Renal cortex interstitium (tissue), 11 donors: ENCODE measurements around the gene GNAT1. TPM values are rescaled to one million over a fixed set of nuclear protein-coding genes. Genes with fewer than 3 reads are reported as not detected.

Source experiments
- DNase-seq, 11 donors: peaks; one replicate each; pipeline ENCODE4 v3.0.0-alpha.2; 2013; ENCODE audit warnings: low read depth in 9 of 11, low spot score in 4 of 11; ENCODE audit errors: extremely low read depth in 1 of 11
- polyA plus RNA-seq, 3 donors: library from polyadenylated mRNA; unstranded; fragments of 120-200 nt; gene quantifications; one replicate each; pipeline ENCODE4 v1.2.1, GENCODE V29; 2013; ENCODE audit not compliant: insufficient read length in 3 of 3

Gene GNAT1
- polyA plus RNA-seq, 3 donors, result not detected

DNA sequence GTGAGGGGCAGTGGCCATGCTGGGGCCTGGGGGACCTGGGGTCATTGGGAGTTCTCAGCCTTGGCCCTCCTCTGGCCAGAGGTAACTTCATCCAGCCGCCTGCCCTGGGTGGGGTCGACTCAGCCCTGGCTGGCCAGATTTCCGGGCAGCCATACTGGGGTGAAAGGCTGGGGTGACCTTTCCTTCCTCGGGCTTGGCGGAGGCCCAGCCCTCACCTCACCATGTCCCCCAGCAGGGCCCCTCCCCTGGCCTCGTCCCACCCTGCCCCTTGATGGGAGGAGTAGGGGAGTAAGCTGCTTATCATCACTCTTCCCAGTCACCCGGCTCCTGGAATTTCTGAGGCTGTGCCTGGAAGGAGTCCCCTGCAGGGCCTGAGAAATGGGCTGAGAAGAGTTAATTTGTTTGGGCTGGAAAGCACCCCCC is 30.8 kb upstream of the GNAT1 start:
- no peak for DNase-seq

DNA sequence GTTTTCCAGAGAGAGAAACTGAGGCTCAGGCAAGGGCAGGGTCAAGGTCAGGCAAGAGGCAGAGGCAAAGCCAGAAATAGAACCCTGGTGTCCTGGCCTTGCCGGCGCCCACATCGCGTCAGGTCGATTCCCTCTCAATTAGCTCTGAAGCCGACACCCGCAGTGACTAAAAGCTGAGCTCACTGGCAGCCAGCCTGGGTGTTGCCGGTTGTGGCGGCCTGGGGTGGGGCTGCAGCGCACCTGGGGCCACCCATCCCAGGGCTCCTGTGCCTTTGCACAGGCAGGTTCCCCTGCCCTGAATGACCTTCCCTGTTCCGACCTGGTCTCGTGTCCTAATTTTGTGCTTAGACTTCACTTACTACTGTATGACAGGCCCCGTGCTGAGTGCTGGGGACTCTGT is 30.1 kb upstream of the GNAT1 start:
- no peak for DNase-seq

DNA sequence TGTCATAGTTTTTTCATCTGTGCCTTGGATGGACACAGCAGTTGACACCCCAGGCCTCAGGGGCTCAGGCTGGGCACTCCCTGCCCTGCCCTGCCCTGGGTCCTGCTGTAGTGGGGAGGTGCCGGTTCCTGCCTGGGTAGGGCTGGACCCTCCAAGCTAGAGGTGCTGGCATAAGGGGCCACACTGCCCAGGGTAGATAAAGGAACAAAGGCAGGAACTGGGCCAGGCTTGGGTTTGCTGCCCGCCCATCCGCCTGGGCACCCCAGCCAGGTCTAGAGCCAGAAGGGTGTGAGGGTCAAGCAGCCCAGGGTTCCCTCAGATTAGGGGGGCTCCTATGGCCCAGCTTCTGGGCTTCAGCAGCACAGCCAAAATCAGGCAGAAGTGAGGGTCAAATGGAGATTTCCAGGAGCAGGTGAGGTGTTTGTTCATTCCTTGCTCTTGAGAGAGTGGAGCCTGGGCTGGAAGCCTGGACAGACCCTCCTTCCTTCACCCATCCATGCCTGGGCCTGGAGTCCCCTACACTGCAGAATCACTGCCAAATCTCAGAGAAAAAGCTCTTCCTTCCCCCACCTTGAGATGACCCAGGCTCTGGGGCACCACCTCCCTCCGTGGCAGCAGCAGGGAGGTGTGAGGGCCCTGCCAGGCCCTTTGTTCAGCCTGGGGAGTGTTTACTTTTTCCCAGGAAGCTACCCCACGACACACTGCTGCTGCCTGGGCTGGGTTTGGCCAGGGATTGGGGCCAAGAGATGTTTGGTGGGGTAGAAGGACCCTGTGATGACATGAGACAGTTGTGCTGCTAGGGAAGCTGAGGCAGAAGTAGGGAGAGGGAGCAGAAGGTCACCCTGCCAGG is 29.2 kb upstream of the GNAT1 start:
- DNase-seq, result no peak

DNA sequence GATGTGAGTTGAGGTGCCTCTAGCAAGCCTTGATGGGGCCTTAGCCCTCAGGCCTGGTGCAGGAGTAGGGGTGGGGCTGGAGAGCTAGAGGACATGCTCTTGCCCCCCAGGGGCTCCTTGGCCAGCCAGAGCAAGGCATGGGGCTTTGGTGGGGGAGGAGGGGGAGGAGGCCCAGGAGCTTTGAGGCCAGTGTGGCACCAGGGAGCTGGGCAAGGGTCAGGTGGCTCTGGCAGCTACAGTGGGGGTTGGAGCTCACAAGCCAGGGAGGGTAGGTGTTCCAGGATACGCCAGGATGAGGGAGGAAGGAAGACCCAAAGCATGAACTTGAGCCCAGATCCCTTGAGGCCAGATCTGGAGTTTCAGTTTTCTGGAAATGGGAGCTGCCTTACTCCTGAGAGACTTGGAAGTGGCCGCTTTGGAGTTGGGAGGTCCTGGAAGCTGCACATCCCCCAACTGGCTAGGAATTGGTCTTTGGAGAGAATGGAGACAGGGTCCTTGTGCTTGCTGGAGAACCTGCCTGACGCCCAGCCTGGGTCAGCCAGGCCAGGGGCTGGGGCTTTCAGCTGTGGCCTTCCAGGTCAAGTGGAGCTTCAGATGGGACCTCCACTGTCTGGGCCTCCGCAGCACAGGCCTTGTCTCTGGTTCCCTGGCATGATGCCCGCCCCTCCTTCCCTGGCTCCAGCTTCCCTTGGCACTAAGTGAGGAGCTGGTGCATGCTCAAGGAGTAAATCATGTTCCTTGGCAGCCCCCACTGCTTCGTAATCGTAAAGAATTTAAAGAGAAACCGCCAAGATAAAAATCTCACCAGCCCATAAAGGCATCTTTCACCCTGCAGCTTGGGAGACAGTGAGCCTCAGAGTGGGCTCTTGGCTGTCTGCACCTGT is 27.6 kb upstream of the GNAT1 start:
- no peak for DNase-seq

DNA sequence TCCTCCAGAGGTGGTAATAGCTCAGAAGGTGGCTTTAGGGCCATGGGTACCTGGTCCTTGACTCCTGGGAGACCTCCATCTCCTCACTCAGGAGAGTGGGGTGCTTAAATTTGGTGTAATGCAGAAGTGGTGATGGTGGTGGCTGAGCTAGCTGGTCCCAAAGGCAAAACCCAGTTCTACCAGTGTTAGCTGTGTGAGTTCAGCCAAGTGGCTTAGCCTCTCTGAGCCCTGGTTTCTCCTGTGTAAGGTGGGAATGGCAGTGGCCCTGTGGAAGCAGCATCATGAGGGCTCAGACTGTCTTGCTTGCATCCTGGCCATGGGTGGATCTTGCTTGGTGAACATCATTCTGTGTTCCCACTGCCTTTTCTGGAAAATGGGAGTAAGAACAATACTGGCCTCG is 26.9 kb upstream of the GNAT1 start:
- DNase-seq, result no peak

DNA sequence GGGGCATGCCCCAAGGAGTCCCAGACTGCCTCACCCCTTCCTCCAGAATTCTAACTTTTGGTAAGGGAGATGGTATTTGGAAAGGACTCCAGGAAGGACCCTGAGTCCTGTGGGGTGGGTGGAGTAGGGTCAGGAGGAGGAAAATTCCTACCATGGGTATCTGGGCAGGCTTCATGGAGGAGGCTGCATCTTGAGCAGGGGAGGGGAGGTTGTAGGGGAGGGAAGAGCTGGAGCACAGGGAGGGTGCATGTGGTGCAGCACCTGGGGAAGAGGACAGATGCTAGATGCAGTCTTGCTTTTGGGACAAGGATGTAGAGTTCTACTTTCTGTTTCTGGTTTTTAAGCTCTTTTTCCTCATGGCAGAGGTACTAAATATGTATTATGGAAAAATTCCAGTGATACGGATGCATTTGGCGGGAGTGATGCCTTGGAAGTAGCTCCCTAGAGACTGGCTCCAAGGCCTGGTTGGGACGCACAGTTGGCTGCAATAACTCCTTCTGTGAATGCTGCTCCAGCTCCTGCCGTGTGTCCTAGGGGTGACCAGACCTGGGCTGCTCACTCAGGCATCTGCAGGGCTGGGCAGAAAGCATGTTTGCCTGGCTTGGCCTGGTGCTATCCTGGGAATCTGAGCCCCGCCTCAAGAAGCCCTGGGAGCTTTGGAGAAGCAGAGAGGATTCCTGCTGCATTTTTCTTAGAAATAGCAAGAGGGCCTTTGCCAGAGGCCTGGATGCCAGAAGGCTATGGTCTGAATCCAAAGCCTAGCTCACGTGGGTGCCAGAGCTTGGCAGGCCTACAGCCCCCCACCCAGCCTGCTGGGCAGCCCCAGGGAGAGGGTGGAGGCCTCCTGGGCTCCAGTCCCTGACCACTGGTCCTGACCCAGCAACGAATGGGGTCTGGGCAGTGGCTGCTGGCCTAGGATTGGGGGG is 26.2 kb upstream of the GNAT1 start:
- no peak for DNase-seq

DNA sequence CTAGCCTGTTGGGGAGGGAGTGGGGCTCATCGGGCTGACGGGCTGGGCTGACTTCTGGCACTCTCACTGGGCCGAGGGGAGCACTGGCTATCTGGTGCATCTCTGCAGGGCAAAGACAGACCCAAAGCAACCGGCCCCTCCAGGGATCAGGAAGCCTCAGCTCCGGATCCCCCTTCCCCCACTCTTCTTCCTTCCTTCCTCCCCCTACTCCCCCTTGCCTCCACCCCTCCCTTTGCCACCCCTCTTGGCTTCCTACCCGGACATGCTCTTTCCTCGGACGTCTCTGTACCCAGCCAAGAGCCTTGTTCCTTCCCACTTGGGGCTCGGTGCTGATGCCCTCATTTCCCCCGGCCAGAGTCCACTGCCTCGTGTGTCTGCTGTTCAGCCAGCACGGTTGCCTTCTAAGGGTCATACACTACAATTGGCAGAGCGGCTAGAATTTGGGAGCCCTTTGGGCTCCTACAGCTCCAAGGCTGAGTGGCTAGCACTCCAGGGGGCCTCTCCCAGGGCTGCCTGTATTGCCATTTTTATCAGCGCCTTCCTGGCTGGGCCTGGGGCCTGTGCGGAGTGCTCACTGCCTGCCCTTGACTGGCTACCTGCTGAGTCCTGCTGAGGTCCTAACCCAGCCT is 25.4 kb upstream of the GNAT1 start:
- no peak for DNase-seq

DNA sequence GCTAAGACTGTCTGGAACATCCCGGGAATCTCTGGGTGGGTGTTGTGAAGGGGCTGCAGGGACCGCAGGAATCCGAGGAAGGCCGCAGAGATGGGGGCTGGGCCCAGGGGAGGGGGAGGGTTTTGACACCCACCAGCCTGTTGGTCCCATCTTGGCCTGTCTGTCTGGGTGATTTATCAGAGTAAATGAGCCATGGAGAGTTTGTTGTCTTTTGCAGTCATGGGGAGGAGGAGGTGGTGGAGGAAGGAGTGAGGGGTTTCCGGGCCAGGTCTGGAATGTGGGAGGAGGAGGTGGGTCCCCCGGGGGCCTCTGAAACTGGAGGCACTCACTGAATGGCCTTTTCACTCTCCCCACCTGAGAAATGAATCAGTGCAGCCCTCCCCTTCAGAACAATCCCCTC is 24.8 kb upstream of the GNAT1 start:
- peak in 9 of 11 donors; percentile 61 to 88 (median 84) for DNase-seq

DNA sequence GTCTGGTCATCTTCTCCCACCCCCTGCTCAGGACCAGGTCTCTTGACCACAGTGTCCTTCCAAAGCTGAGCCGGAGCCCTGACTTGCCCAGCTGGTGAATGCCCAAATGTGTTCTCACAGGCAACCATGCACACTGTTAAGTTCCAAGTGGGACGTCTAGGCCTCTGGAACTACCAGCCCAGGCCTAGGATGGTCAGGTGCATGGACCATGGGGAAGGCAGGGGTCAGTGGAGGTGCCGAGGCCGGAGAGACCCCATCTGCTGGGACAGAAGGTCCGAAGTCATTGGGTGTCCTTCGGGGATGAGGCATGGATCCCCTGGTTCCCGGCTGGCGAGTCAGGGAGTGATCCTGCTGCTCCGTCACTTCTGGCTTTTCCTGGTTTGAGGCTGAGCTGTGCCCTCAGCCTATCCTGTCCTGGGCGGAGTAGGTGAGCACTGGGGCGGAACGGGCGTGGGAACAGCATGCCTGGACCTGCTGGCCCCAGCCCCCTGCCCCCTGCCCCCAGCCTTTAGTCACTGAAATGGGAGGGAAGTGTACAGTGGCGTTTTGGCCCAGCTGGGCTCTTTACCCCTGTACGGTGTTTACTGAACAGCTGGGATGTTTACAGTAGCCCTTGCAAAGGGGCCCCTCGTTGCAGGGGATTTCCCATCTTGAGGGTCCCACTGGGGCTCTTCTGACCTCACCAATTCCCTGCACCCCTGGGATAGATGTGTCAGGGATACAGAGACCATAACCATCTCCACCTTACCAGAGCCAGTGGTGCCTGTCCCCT is 24.2 kb upstream of the GNAT1 start:
- no peak for DNase-seq

DNA sequence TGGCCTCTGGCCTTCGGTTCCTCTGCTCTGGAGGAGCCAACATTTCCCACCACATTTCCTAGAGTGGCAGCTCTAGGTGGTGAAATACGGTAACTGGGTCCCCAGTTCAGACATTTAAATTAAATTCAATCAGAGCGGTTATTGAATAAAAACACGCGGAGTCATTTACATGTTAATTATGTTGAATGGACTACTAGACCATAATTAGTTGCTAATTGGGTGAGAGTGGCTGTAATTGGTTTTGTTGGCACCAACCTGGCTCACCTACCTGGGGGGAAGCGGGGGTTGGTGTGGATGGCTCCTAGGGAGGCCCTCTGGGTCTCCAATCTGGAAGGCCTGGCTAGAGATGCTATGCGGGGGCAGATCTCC is 23.6 kb upstream of the GNAT1 start:
- DNase-seq, result no peak

DNA sequence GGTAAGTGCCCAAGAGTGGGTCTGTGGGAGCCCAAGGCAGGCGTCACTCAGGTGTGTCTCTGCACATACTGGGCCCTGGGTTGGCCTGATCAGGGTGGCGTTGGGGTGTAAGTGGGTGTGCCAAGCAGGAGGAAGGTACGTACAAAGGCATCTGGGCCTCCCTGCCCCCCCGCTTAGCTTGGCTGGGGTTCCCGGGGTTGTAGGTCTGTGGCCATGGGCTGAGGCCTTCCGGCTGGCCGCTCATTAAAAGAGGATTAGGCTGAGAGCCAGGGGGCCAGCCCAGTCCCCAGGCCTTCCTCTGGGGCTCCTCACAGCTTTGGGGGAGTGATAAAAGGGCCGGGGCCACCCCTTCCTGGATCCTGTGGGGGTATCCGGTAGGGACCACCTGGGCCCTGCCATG is 23.0 kb upstream of the GNAT1 start:
- DNase-seq, result no peak

DNA sequence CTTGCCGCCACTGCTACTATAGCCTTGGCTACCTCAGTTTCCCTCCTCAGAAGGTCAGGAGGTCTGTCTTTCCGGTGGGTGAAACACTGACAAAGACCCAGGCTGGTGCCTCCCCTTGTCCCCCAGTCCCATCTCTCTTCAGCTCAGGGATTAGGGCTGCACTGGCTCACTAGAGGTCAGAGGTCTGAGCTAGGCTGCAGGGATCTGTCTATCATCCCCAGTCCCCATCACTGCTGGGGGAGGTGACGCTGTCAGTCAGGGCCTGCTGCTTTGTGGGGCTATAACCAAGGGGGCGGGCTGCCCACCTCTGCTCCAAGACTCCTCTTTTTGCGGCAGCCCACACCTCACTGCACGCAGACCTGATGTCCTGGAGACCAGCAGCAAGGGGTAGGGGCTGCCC is 22.6 kb upstream of the GNAT1 start:
- no peak for DNase-seq

DNA sequence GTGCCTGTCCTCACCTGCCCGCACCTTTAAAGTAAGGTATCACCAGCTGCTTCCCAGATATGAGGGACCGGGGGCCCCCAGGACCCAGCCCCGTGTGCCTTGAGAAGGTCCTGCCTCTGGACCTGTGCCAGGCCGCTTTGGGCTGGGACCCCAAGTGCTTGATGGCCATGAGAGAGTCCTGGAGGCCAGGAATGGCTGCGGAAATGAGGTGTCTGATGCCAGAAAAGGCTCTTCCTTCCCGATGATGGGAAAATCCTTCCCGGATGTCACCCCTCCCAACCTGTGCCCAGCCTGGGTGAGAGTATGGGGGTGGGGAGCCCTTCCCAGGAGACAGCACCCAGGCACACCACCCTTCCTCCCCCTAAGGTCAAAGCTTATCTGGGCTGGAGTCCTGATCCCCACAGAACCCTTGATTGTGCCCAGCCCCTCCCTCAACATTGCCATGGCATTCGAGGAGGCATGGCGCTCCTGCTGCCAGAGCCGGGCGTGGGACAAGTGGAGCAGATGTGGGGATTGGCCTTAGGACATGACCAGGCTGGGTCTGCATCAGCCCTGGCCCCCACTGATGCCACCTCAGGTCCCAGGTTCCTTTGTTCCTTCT is 22.1 kb upstream of the GNAT1 start:
- DNase-seq, result no peak

DNA sequence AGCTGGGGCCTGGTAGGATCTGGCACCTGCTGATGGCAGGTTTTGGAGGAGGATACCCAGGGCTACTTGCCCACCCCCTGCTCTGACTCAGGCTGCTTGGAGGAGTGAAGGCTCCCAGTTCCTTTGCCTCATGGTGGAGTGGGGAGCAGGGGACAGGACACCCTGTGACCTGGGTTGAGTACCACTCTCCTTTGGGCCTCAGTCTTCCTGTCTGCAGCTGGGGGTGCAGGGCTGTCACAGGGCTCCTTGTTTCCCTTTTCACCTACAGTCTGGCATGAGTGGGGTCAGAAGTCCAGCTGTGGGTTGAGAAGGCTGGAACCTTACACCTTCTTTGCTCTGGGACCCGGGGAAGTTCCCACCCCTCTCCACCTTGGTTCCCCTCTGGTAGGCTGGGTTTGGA is 21.6 kb upstream of the GNAT1 start:
- no peak for DNase-seq

DNA sequence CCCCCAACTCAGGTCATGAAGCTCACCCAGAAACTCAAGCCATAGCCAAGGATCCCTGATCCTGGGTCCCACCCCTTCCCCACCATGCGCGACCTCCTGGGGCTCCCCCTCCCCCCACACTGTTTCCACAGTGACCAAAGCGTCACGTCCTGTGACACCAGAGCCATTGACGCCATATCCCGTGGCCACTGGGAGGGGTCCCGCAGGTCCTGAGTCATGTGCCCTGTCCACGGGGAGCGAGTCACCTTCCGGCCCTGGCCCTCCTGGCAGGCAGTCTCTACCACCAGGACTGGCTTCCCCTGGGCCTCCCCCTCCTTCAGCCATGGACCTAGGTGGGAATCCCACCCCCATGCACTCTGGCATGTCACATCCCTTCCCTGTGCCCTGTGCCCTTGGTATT is 20.7 kb upstream of the GNAT1 start:
- no peak for DNase-seq

DNA sequence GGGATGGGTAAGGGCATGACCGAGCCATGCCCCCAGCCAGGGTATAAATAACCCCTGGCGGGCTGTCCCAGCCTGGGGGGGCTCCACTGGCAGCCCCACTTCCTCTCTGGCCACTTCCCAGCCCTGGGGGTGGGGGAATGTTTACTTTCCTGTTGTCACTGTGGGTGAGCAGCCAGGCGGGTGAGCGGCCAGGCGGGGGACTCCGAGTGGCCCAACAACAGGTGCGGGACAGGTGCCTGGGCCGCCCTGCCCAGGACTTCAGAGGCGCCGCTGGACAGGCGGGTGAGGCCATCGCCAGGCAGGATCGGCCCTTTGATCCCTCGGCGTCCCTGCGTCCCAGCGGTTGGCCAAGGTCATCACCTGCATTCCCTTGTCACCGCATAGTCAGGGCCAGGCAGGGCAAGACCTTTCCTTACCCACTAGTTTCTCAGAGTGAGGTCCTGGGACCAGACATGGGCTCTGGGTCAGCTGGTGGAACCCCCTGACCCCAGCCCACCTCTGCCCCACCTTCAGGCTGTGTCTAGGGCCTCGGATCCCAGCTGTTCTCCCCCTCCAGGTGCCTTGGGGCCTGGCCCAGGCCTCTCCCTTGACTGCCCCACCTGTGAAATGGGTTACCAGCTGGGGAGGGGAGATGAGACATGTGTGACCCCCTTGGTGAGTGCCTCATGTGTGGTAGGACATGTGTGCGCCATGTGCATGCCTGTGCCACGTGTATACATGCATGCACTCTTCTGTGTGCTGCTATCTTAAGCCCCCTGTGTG is 19.7 kb upstream of the GNAT1 start:
- no peak for DNase-seq

DNA sequence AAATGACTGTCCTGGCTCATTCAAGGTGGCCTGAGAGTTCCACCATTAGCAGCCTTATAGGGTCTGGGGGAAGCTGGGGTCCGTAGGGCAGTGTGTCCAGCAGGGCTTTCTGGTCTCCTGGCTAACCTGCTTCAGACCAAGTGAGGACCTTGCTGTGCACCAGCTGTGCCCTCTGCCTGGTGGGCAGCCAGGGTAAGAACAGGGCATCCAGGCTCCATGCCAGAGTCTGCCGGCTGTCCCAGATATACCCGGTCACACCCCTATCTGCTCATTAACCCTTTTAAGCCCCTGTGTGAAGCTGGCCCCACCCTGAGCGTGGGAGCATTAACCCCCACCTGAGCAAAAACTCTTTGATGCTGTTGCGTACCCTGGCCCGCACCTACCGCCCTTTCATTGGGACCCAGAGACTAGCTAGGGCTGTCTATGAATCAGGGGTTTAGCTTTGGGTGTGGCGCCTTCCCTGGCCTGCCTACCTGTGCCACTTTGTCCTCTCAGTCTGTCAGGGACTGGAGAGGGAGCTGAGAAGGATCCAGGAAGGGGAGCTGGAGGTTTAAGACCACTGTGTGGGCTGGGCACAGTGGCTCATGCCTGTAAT is 18.7 kb upstream of the GNAT1 start:
- DNase-seq, result no peak
